Mononuclear cell (primary cell): Measurements from ENCODE around the gene TLN1. TPM values are rescaled to one million over a fixed set of nuclear protein-coding genes. Genes with fewer than 3 reads are reported as not detected.
A peak's percentile ranks its signal among the peaks of the same experiment; 100 is the strongest.

Source experiments
- H3K27me3 ChIP-seq: 2 replicates; pipeline ENCODE4 v1.6.0; 2011; ENCODE audit warnings: low read length, control low read depth; ENCODE audit not compliant: insufficient read depth
- H3K4me1 ChIP-seq: 2 replicates; pipeline ENCODE4 v1.5.1; 2011; ENCODE audit warnings: mild to moderate bottlenecking, low read length, control low read depth; ENCODE audit not compliant: insufficient read depth
- H3K4me3 ChIP-seq: 2 replicates; pipeline ENCODE4 v1.5.1; 2011; ENCODE audit warnings: mild to moderate bottlenecking, low read length, moderate library complexity
- H3K9me3 ChIP-seq: 2 replicates; pipeline ENCODE4 v1.5.1; 2011; ENCODE audit warnings: low read depth, mild to moderate bottlenecking, control low read depth, low read length
- total RNA-seq: library from RNA; depleted of rRNA; stranded (reverse); fragments of >200 nt; gene quantifications from one replicate; pipeline ENCODE4 v1.2.3, GENCODE V29; 2012

Gene TLN1
- total RNA-seq, 1 donor: 195 TPM

DNA sequence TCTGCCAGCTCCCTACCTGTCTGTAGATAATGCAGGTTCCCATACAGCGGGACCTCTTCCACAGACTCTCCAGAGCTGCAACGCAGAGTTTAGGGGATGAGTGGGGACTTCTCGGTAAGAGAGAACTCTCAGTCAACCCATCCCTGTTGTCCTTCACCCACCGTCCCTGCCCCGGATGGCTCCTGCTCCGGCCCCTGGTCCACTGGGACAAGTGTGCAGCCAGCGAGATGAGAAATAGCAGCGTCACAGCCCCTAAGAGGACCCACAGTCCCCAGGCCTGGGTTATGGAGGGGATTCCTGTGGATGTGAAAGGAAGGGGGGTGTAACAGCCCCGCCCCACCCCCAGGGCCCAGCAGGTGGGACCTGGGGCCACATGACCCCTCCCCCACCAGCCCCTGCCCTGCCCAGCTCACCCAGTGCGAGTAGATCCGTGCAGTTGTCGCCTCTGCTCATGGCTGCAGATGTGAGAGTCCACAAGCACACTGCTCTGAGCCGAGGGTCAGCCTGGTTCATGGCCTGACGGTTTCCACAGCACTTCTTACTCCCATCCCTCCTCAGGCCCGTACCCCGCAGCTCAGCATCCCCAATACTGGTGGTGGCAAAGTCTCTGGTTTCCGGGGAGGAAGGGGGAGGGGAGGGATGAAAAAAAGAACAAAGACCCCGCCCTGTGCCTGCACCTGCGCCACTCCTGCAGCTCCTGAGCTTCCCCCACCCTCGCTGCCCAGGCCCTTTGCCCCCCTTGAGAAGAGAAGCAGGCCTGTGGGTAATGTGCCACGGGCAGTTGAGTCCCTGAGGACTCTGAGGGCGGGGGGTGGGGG, 81.4 kb downstream of the TLN1 start, which contains the start of gene SIT1:
SIT1 (minus strand) TSS at position 591 of the 818 bp plus-strand sequence; CDS start at position 513, 78 bp downstream.
- Histone ChIP-seq H3K4me3 (peak within 1 kb of the TSS; percentile 51), H3K27me3 (no peaks in the 10 kb centered on the region), H3K9me3 (no peaks in the 10 kb centered on the region), H3K4me1 (peaks cover 66% of the 10 kb centered on the region)

DNA sequence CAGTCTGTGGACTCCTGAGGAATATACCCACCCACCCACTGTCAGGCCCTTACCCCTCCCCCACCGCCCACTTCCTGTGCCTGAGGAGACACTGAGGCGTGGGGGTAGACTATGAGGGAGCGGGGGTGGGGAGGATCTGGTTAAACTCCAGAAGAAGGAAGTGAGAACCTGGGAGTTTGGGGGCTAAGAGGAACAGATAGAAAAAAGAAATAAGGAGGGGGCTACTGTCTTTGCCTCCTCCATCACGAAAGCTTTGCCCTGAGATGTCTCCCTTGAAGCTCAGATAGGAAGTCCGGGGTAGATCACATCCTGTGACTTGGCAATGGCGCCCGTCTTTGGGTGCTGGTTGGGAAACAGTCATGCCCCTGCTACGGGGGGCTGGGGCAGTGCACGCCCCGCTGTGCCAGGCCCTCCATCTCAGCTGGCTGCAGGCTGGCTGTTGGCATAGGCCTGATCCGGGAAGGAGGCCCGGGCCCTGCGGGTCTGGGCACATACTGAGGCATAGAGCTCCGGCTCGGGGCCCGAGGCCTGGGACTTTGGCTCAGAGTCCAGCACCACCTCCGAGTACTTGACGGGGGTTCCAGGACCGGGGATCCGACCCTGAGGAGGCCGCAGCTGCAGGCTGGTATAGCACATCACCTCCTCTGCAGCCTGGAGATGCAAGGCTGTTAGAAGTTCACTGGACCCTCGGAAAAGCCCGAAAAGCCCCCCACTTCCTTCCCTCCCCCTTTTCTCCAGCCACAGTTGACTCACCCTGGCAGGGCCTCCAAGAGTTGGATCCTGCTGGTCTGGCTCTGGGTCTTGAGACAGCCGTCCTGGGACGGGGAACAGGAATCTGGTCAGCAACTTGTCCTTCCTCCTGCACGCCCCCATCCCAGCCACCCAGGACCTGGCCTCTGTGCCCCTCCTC, 82.3 kb downstream of the TLN1 start:
- Histone ChIP-seq H3K4me3 (peak overlapping the region; percentile 51), H3K4me1 (peaks cover 75% of the 10 kb centered on the region), H3K9me3 (no peaks in the 10 kb centered on the region), H3K27me3 (no peaks in the 10 kb centered on the region)

Other genes starting within 250 kb of the TLN1 start
- gene RUSC2, start 242.1 kb downstream of the TLN1 start, total RNA-seq: 7.3 TPM
- gene TESK1, start 126.9 kb downstream of the TLN1 start, total RNA-seq: 7.7 TPM
- 4.9 TPM for gene CD72, start 113.8 kb downstream of the TLN1 start, total RNA-seq
- 9.6 TPM for gene SIT1, start 81.3 kb downstream of the TLN1 start, total RNA-seq
- gene RMRP, start 74.2 kb downstream of the TLN1 start, total RNA-seq: 37,843 TPM
- 6.9 TPM for gene CCDC107, start 73.9 kb downstream of the TLN1 start, total RNA-seq
- gene ARHGEF39, start 67.0 kb downstream of the TLN1 start, total RNA-seq: 0.10 TPM
- not detected for gene CA9, start 58.3 kb downstream of the TLN1 start, total RNA-seq
- gene TPM2, start 42.3 kb downstream of the TLN1 start, total RNA-seq: 7.3 TPM
- 15.7 TPM for gene CREB3, start 471 bp upstream of the TLN1 start, total RNA-seq
- 13.4 TPM for gene GBA2, start 17.0 kb upstream of the TLN1 start, total RNA-seq
- gene RGP1, start 17.1 kb upstream of the TLN1 start, total RNA-seq: 6.6 TPM
- not detected for gene MSMP, start 22.1 kb upstream of the TLN1 start, total RNA-seq
- 1.2 TPM for gene NPR2, start 59.4 kb upstream of the TLN1 start, total RNA-seq
- gene SPAG8, start 80.1 kb upstream of the TLN1 start, total RNA-seq: 0.42 TPM
- 10.7 TPM for gene HINT2, start 82.8 kb upstream of the TLN1 start, total RNA-seq
- gene FAM221B, start 96.5 kb upstream of the TLN1 start, total RNA-seq: not detected
- 2.0 TPM for gene TMEM8B, start 97.0 kb upstream of the TLN1 start, total RNA-seq
- not detected for gene OR13J1, start 138.2 kb upstream of the TLN1 start, total RNA-seq
- gene HRCT1, start 174.0 kb upstream of the TLN1 start, total RNA-seq: not detected
- gene SPAAR, start 177.3 kb upstream of the TLN1 start, total RNA-seq: not detected
- gene OR2S2, start 226.0 kb upstream of the TLN1 start, total RNA-seq: not detected